ENCODE results near the gene LRRC8E.

Gene LRRC8E

DNA sequence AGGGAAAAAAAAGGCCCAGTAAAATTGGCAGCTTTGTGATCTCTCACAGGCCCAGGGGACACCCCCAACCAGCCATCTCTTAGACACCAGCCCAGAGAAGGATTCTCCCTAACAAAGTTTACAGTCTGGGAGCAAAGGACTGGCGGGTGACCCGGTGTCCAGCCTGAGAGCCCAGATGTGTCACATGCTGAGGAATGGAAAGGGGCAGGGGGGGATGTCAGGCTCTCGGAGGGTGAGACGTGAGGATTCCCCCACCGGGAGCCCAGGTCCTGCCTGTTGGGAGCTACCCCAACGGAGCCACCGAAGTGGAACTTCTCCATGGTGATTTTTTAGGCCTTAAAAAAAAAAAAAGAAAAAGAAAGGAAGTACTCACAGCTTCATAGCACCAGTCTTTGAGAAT, 42.5 kb downstream of the LRRC8E start:
- Histone ChIP-seq H3K9me3 (ENCODE audit: low read length) (no peaks in the 10 kb centered on the region), H3K4me3 (ENCODE audit: low read length) (no peak overlapping the region), H3K27me3 (ENCODE audit: insufficient read depth, low read length) (no peaks in the 10 kb centered on the region), H3K36me3 (ENCODE audit: insufficient read depth, low read length) (peaks cover 55% of the 10 kb centered on the region), H2AFZ (ENCODE audit: low read depth, low read length) (no peak overlapping the region), H3K4me1 (ENCODE audit: insufficient read depth, low read length) (peaks cover 18% of the 10 kb centered on the region)

- Histone ChIP-seq H3K36me3 (ENCODE audit: insufficient read depth, low read length) (peaks cover 61% of the 10 kb centered on the region), H3K9me3 (ENCODE audit: low read length) (no peaks in the 10 kb centered on the region), H3K4me3 (ENCODE audit: low read length) (no peak overlapping the region), H2AFZ (ENCODE audit: low read depth, low read length) (no peak overlapping the region), H3K27me3 (ENCODE audit: insufficient read depth, low read length) (no peaks in the 10 kb centered on the region), H3K4me1 (ENCODE audit: insufficient read depth, low read length) (peaks cover 14% of the 10 kb centered on the region)
These were observed 43.1 kb downstream of the LRRC8E start for GRCh38 chr19:7931221-7932061.

DNA sequence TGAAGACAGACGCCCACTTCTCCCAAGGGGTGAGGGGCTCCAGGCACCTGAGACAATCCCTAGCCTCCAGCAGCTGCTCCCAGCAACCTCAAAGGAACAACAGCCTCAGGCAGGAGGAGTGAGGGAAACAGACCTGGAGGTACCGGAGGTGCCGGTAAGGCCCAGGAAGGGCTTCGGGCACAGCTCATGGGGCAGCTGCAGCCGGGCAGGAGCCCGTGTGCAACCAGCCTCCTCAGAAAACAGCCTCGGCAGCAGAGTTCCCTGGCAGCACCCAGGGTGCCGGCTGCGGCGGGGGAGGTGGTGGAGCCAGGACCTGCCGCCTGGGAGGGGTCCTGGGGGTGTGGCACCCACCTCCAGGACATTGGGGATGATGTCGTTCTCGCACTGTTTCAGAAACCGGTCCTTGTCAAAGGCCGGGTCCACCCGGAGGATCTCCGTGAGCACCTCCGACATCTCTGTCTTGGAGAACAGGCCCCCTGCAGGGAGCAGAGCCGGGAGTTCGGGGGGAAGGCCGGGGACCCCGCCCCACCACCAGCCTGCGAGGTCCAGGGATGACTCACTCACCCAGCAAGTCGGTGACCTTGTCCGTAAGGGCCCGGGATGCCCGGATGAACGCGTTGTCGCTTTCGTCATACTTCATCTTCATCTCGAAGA, 44.1 kb downstream of the LRRC8E start:
- no peaks in the 10 kb centered on the region for H3K27me3 ChIP-seq (ENCODE audit: insufficient read depth, low read length)
- H3K9me3 ChIP-seq (ENCODE audit: low read length), result no peaks in the 10 kb centered on the region
- H3K4me1 ChIP-seq (ENCODE audit: insufficient read depth, low read length), result peaks cover 9% of the 10 kb centered on the region
- H2AFZ ChIP-seq (ENCODE audit: low read depth, low read length), result no peak overlapping the region
- no peak overlapping the region for H3K4me3 ChIP-seq (ENCODE audit: low read length)
- peaks cover 68% of the 10 kb centered on the region for H3K36me3 ChIP-seq (ENCODE audit: insufficient read depth, low read length)

DNA sequence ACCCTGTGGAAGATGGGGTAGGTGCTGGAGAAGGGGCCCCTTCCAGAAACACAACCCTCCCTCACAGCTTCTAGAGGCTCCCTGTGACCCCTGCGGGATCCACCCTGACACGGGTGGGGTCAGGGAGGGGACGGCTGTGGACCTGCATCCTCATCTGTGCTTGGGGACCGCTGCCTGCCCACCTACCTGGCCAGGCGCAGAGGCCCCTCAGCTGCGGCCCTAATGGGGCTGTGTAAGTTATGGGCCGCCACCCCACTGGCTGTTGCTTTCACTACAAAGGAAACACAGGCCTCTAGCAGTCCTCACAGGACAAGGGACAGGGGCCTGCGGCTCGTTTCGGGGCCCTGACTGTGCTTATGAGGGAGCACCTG, 44.6 kb downstream of the LRRC8E start:
- Histone ChIP-seq H3K9me3 (ENCODE audit: low read length) (no peaks in the 10 kb centered on the region), H3K4me1 (ENCODE audit: insufficient read depth, low read length) (peaks cover 9% of the 10 kb centered on the region), H2AFZ (ENCODE audit: low read depth, low read length) (no peak overlapping the region), H3K36me3 (ENCODE audit: insufficient read depth, low read length) (peaks cover 70% of the 10 kb centered on the region), H3K27me3 (ENCODE audit: insufficient read depth, low read length) (no peaks in the 10 kb centered on the region), H3K4me3 (ENCODE audit: low read length) (no peak overlapping the region)

- H3K4me3 ChIP-seq (ENCODE audit: low read length), result no peak overlapping the region
- H3K4me1 ChIP-seq (ENCODE audit: insufficient read depth, low read length), result peaks cover 9% of the 10 kb centered on the region
- H3K9me3 ChIP-seq (ENCODE audit: low read length), result no peaks in the 10 kb centered on the region
- peaks cover 72% of the 10 kb centered on the region for H3K36me3 ChIP-seq (ENCODE audit: insufficient read depth, low read length)
- H3K27me3 ChIP-seq (ENCODE audit: insufficient read depth, low read length), result no peaks in the 10 kb centered on the region
- H2AFZ ChIP-seq (ENCODE audit: low read depth, low read length), result no peak overlapping the region
These were observed 45.1 kb downstream of the LRRC8E start for GRCh38 chr19:7933411-7933810.

DNA sequence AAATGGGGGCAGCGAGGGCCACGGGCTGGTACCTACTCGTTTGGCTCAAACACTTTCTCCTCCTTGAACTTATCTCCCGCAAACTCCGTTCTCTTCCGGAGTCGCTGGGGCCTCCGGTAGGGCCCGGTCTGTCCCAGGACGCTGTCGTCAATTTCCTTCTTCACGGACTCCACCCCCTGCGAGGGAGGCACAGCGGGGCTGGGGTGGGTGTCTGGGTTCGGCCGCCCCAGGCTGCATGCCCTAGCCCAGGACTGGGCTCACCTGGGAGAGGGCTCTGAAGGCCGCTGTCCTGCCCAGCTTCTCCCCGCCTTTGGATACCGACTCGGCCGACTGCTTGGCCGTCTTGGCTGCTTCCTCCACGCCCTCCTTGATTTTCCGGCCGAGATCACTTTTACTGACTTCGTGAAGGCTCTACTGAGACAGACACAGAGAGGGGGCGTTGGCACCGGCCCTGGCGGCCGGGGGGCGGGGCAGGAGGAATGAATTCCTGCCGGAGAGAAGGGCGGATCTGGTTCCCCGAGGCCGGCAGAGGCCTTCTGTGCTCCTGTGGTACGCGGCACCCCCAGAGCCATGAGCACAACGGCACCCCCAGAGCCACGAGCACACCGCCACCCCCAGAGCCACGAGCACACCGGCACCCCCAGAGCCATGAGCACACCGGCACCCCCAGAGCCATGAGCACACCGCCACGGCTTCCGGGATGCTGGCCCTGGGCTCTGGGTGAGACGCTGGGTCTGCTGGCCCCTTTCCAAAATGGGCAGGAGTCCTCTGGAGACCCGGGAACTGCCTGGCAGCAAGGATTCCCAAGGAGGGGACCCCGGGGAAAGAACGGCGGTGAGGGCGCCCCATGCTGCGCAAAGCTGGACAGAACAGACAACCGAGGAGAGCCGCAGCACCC, 45.8 kb downstream of the LRRC8E start:
- peaks cover 6% of the 10 kb centered on the region for H3K4me1 ChIP-seq (ENCODE audit: insufficient read depth, low read length)
- no peaks in the 10 kb centered on the region for H3K27me3 ChIP-seq (ENCODE audit: insufficient read depth, low read length)
- H2AFZ ChIP-seq (ENCODE audit: low read depth, low read length), result no peak overlapping the region
- H3K4me3 ChIP-seq (ENCODE audit: low read length), result no peak overlapping the region
- H3K9me3 ChIP-seq (ENCODE audit: low read length), result no peaks in the 10 kb centered on the region
- peaks cover 76% of the 10 kb centered on the region for H3K36me3 ChIP-seq (ENCODE audit: insufficient read depth, low read length)

DNA sequence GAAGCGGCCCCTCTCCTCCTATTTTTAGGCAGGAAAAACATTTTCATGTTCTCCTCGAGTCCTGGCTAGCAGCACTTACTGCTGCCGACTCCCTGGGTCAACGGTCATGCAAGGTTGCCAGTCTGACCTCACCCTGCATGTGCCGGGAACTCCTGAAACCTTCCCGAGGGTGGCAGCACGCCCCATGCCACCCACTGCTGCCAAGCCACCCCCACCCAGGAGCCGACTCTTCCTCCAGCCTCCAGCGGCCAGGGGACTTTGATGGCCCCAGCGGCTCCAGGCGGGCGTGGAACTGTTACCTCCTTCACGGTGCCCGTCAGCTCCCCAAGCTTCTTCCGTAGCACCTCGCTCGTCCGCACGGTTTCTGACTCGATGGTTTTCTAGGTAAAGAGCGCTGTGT, 46.5 kb downstream of the LRRC8E start:
- H3K4me3 ChIP-seq (ENCODE audit: low read length), result no peak overlapping the region
- no peaks in the 10 kb centered on the region for H3K4me1 ChIP-seq (ENCODE audit: insufficient read depth, low read length)
- peaks cover 78% of the 10 kb centered on the region for H3K36me3 ChIP-seq (ENCODE audit: insufficient read depth, low read length)
- no peaks in the 10 kb centered on the region for H3K27me3 ChIP-seq (ENCODE audit: insufficient read depth, low read length)
- H2AFZ ChIP-seq (ENCODE audit: low read depth, low read length), result no peak overlapping the region
- H3K9me3 ChIP-seq (ENCODE audit: low read length), result no peaks in the 10 kb centered on the region

GRCh38 chr19:7940841-7941240, 52.5 kb downstream of the LRRC8E start:
- Histone ChIP-seq H3K9me3 (ENCODE audit: low read length) (no peaks in the 10 kb centered on the region), H3K4me3 (ENCODE audit: low read length) (no peak overlapping the region), H2AFZ (ENCODE audit: low read depth, low read length) (no peak overlapping the region), H3K27me3 (ENCODE audit: insufficient read depth, low read length) (no peaks in the 10 kb centered on the region), H3K36me3 (ENCODE audit: insufficient read depth, low read length) (peaks cover 39% of the 10 kb centered on the region), H3K4me1 (ENCODE audit: insufficient read depth, low read length) (peaks cover 6% of the 10 kb centered on the region)

GRCh38 chr19:7941895-7942596, 53.7 kb downstream of the LRRC8E start:
- H3K27me3 ChIP-seq (ENCODE audit: insufficient read depth, low read length), result no peaks in the 10 kb centered on the region
- H3K4me1 ChIP-seq (ENCODE audit: insufficient read depth, low read length), result peaks cover 6% of the 10 kb centered on the region
- H3K36me3 ChIP-seq (ENCODE audit: insufficient read depth, low read length), result peaks cover 30% of the 10 kb centered on the region
- peak overlapping the region; percentile 91 for H3K4me3 ChIP-seq (ENCODE audit: low read length)
- no peak overlapping the region for H2AFZ ChIP-seq (ENCODE audit: low read depth, low read length)
- H3K9me3 ChIP-seq (ENCODE audit: low read length), result no peaks in the 10 kb centered on the region

GRCh38 chr19:7942981-7943443, 54.7 kb downstream of the LRRC8E start:
- peak overlapping the region; percentile 68 for H2AFZ ChIP-seq (ENCODE audit: low read depth, low read length)
- H3K27me3 ChIP-seq (ENCODE audit: insufficient read depth, low read length), result no peaks in the 10 kb centered on the region
- H3K36me3 ChIP-seq (ENCODE audit: insufficient read depth, low read length), result peaks cover 24% of the 10 kb centered on the region
- H3K9me3 ChIP-seq (ENCODE audit: low read length), result peaks cover 1% of the 10 kb centered on the region
- H3K4me1 ChIP-seq (ENCODE audit: insufficient read depth, low read length), result peaks cover 6% of the 10 kb centered on the region
- peak overlapping the region; percentile 91 for H3K4me3 ChIP-seq (ENCODE audit: low read length)

DNA sequence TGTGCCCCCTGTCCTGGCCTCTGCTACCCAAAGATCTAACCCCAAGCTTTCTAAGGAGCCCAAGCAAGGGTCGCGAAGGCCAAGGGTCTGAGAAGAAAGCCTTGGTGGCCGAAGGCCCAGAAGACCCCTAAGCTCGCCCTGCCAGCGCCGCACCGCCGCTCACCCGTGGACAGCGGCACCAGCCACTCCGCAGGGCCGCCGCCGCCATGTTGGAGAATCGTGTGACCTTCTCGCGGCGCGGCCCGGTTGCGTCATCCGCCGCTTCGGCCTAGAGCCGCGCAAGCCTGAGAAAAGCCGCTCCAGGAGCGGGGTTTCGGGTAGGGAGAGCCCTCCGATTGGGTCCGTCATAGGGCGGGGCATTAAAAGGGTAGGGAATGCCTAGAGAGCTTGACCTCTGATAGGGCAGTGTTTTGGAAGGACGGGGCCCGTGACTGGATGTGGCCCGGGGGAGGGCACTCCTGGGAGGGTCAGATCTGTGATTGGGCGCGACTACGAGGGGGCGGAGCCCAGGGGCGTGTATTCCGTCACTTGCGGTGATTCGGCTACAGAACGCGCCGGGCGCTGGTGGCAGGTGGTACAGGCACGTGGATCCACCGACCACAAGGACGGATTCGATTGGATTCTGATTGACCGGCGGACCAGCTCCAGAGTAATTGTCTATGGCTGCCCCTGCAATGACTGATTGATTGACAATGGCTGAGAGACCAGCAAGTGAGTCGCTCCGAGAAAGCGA, 55.3 kb downstream of the LRRC8E start, which contains the start of gene TIMM44:
TSS of gene TIMM44 (minus strand) at position 223 of the 733 bp plus-strand sequence. CDS start at position 208, 15 bp downstream.
- Histone ChIP-seq H3K4me1 (ENCODE audit: insufficient read depth, low read length) (peaks cover 6% of the 10 kb centered on the region), H2AFZ (ENCODE audit: low read depth, low read length) (peak within 1 kb of the TSS; percentile 68), H3K4me3 (ENCODE audit: low read length) (peak within 1 kb of the TSS; percentile 91), H3K27me3 (ENCODE audit: insufficient read depth, low read length) (no peaks in the 10 kb centered on the region), H3K36me3 (ENCODE audit: insufficient read depth, low read length) (peaks cover 21% of the 10 kb centered on the region), H3K9me3 (ENCODE audit: low read length) (peaks cover 1% of the 10 kb centered on the region)
